Measurements from ENCODE around the gene ERBB4.

Gene ERBB4

DNA sequence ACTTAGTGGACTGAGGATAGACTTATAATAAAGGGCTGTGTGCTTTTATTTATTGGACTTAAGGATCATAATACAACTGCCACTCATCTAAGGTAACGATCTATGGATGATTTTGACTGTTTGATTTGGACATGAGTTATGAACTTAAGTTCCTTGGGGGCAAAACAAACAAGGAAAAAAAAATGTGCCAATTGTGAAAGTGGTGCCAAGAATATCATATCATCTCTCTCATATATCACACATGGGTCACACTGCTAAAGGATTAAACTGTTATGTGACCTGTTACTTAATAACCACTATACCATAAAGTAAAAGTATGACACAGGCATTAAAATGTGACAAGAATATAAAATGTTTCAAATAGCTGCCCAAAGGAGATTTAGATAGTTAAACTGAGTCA lies 886.3 kb downstream of the ERBB4 start:
- no peak overlapping the region for H3K27ac ChIP-seq
- TF ChIP-seq CTCF (conservative IDR thresholded peaks at IDR 0.05) = no peak

DNA sequence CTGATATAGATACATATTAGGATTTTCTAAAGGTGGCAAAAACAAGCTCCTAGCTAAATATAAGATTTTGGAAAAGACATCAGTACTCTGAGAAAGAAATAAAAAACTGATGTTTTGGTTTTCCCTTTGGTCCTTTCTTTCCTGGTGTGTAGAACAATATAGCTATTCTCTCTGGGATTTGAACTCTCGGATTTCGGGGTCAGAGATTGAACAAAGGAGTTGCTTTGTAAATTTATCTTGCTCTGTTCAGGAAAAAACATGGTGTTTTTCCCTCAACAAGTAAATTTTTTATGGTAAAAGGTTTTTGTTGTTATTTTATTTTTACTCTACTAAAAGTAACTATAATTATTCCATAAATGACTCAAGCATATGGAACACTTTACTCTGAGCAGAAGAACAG lies 889.3 kb downstream of the ERBB4 start:
- no peak overlapping the region for H3K27ac ChIP-seq
- TF ChIP-seq CTCF (conservative IDR thresholded peaks at IDR 0.05) = no peak

GRCh38 chr2:211631503-211631902 lies 907.1 kb downstream of the ERBB4 start:
- no peak for TF ChIP-seq CTCF (conservative IDR thresholded peaks at IDR 0.05)
- no peak overlapping the region for H3K27ac ChIP-seq

- H3K27ac ChIP-seq = no peak overlapping the region
- TF ChIP-seq CTCF (conservative IDR thresholded peaks at IDR 0.05) = no peak
Observed at GRCh38 chr2:211623096-211623495, 915.5 kb downstream of the ERBB4 start.

- H3K27ac ChIP-seq = no peak overlapping the region
- no peak for TF ChIP-seq CTCF (conservative IDR thresholded peaks at IDR 0.05)
Observed at GRCh38 chr2:211620986-211621385, 917.6 kb downstream of the ERBB4 start.

DNA sequence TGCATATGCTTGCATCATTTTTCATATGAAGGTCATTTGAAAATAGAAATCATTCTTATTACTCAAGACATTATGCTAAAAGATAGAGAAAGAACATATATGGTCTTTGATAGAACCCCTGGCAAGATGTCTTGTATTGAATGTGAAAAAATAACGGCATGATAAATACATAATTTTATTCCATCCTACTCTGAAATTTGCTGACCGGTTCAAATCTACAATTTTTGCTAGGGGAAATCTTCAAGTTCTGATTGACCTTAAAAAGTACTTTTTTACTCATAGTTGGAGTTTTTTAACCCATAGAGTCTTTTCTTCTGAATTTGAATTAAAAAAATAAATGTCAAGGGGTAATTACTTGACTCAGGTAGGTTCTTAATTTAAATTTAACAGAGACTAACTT lies 920.8 kb downstream of the ERBB4 start:
- no peak for TF ChIP-seq CTCF (conservative IDR thresholded peaks at IDR 0.05)
- no peak overlapping the region for H3K27ac ChIP-seq

- no peak overlapping the region for H3K27ac ChIP-seq
- no peak for TF ChIP-seq CTCF (conservative IDR thresholded peaks at IDR 0.05)
Observed at GRCh38 chr2:211611621-211612020, 927.0 kb downstream of the ERBB4 start.

GRCh38 chr2:211611061-211611518 lies 927.5 kb downstream of the ERBB4 start:
- TF ChIP-seq CTCF (conservative IDR thresholded peaks at IDR 0.05) = no peak
- no peak overlapping the region for H3K27ac ChIP-seq

Measured in VCaP (cell line).